Measurements from ENCODE around the gene RPH3AL. TPM values are rescaled to one million over a fixed set of nuclear protein-coding genes. Genes with fewer than 3 reads are reported as not detected.

The RPH3AL gene
- total RNA-seq, 2 experiments from 2014 or later, result 0.64 to 1.2 TPM

- Mint-ChIP-seq H3K4me3 (no peak overlapping the region), H3K9me3 (no peaks in the 10 kb centered on the region), H3K27me3 (no peaks in the 10 kb centered on the region), H3K36me3 (no peaks in the 10 kb centered on the region), H3K27ac (no peak overlapping the region), H3K4me1 (no peaks in the 10 kb centered on the region)
- DNase-seq, result no peak
Observed at GRCh38 chr17:311119-311782, 41.4 kb downstream of the RPH3AL start.

- H3K4me3 Mint-ChIP-seq, result no peak overlapping the region
- DNase-seq, result no peak
- no peaks in the 10 kb centered on the region for H3K9me3 Mint-ChIP-seq
Observed at GRCh38 chr17:310111-311010, 42.2 kb downstream of the RPH3AL start.

GRCh38 chr17:309361-309888 lies 43.2 kb downstream of the RPH3AL start:
- Mint-ChIP-seq H3K4me1 (no peaks in the 10 kb centered on the region), H3K27me3 (no peaks in the 10 kb centered on the region), H3K9me3 (no peaks in the 10 kb centered on the region), H3K27ac (no peak overlapping the region), H3K4me3 (no peak overlapping the region), H3K36me3 (no peaks in the 10 kb centered on the region)
- peak; percentile 42 for DNase-seq

More at GRCh38 chr17:310111-311010, 42.2 kb downstream of the RPH3AL start:
- no peaks in the 10 kb centered on the region for H3K36me3 Mint-ChIP-seq
- H3K27me3 Mint-ChIP-seq, result no peaks in the 10 kb centered on the region
- H3K27ac Mint-ChIP-seq, result no peak overlapping the region
- no peaks in the 10 kb centered on the region for H3K4me1 Mint-ChIP-seq

GRCh38 chr17:307741-308507 lies 44.7 kb downstream of the RPH3AL start:
- no peaks in the 10 kb centered on the region for H3K36me3 Mint-ChIP-seq
- no peak for DNase-seq
- no peaks in the 10 kb centered on the region for H3K27me3 Mint-ChIP-seq
- no peaks in the 10 kb centered on the region for H3K9me3 Mint-ChIP-seq
- H3K27ac Mint-ChIP-seq, result no peak overlapping the region
- no peaks in the 10 kb centered on the region for H3K4me1 Mint-ChIP-seq
- no peak overlapping the region for H3K4me3 Mint-ChIP-seq

- no peaks in the 10 kb centered on the region for H3K36me3 Mint-ChIP-seq
- H3K9me3 Mint-ChIP-seq, result no peaks in the 10 kb centered on the region
- no peak for DNase-seq
Observed at GRCh38 chr17:307295-307691, 45.3 kb downstream of the RPH3AL start.

GRCh38 chr17:306536-307294 lies 45.9 kb downstream of the RPH3AL start:
- Mint-ChIP-seq H3K27ac (no peak overlapping the region), H3K27me3 (no peaks in the 10 kb centered on the region), H3K4me1 (no peaks in the 10 kb centered on the region), H3K9me3 (no peaks in the 10 kb centered on the region), H3K36me3 (no peaks in the 10 kb centered on the region), H3K4me3 (no peak overlapping the region)
- DNase-seq, result no peak

More at GRCh38 chr17:307295-307691, 45.3 kb downstream of the RPH3AL start:
- no peak overlapping the region for H3K27ac Mint-ChIP-seq
- no peaks in the 10 kb centered on the region for H3K4me1 Mint-ChIP-seq
- H3K4me3 Mint-ChIP-seq, result no peak overlapping the region
- H3K27me3 Mint-ChIP-seq, result no peaks in the 10 kb centered on the region

GRCh38 chr17:306116-306515 lies 46.5 kb downstream of the RPH3AL start:
- H3K27ac Mint-ChIP-seq, result no peak overlapping the region
- no peaks in the 10 kb centered on the region for H3K27me3 Mint-ChIP-seq
- no peak for DNase-seq
- no peaks in the 10 kb centered on the region for H3K9me3 Mint-ChIP-seq
- no peaks in the 10 kb centered on the region for H3K36me3 Mint-ChIP-seq
- no peaks in the 10 kb centered on the region for H3K4me1 Mint-ChIP-seq
- H3K4me3 Mint-ChIP-seq, result no peak overlapping the region

GRCh38 chr17:305090-305976 lies 47.3 kb downstream of the RPH3AL start:
- DNase-seq, result no peak
- H3K9me3 Mint-ChIP-seq, result no peaks in the 10 kb centered on the region
- H3K27ac Mint-ChIP-seq, result no peak overlapping the region
- no peak overlapping the region for H3K4me3 Mint-ChIP-seq
- H3K36me3 Mint-ChIP-seq, result no peaks in the 10 kb centered on the region
- no peaks in the 10 kb centered on the region for H3K27me3 Mint-ChIP-seq
- H3K4me1 Mint-ChIP-seq, result no peaks in the 10 kb centered on the region

GRCh38 chr17:304461-304860 lies 48.1 kb downstream of the RPH3AL start:
- Mint-ChIP-seq H3K9me3 (no peaks in the 10 kb centered on the region), H3K4me1 (no peaks in the 10 kb centered on the region), H3K27me3 (no peaks in the 10 kb centered on the region), H3K27ac (no peak overlapping the region), H3K4me3 (no peak overlapping the region), H3K36me3 (no peaks in the 10 kb centered on the region)
- no peak for DNase-seq

- H3K9me3 Mint-ChIP-seq, result no peaks in the 10 kb centered on the region
- H3K27ac Mint-ChIP-seq, result no peak overlapping the region
- no peaks in the 10 kb centered on the region for H3K36me3 Mint-ChIP-seq
- DNase-seq, result no peak
- no peaks in the 10 kb centered on the region for H3K4me1 Mint-ChIP-seq
- H3K4me3 Mint-ChIP-seq, result no peak overlapping the region
- no peaks in the 10 kb centered on the region for H3K27me3 Mint-ChIP-seq
Observed at GRCh38 chr17:303168-303567, 49.4 kb downstream of the RPH3AL start.

GRCh38 chr17:302300-302698 lies 50.3 kb downstream of the RPH3AL start:
- no peaks in the 10 kb centered on the region for H3K36me3 Mint-ChIP-seq
- H3K27me3 Mint-ChIP-seq, result no peaks in the 10 kb centered on the region
- H3K4me1 Mint-ChIP-seq, result no peaks in the 10 kb centered on the region
- no peak overlapping the region for H3K27ac Mint-ChIP-seq
- DNase-seq, result no peak
- H3K4me3 Mint-ChIP-seq, result no peak overlapping the region
- H3K9me3 Mint-ChIP-seq, result no peaks in the 10 kb centered on the region

- Mint-ChIP-seq H3K36me3 (no peaks in the 10 kb centered on the region), H3K4me1 (no peaks in the 10 kb centered on the region), H3K9me3 (no peaks in the 10 kb centered on the region), H3K4me3 (no peak overlapping the region), H3K27me3 (no peaks in the 10 kb centered on the region), H3K27ac (no peak overlapping the region)
- DNase-seq, result no peak
Observed at GRCh38 chr17:301681-302299, 50.8 kb downstream of the RPH3AL start.

- H3K9me3 Mint-ChIP-seq, result no peaks in the 10 kb centered on the region
- no peak for DNase-seq
- no peak overlapping the region for H3K4me3 Mint-ChIP-seq
- H3K27ac Mint-ChIP-seq, result no peak overlapping the region
- H3K27me3 Mint-ChIP-seq, result no peaks in the 10 kb centered on the region
- no peaks in the 10 kb centered on the region for H3K36me3 Mint-ChIP-seq
- H3K4me1 Mint-ChIP-seq, result no peaks in the 10 kb centered on the region
Observed at GRCh38 chr17:300881-301280, 51.7 kb downstream of the RPH3AL start.
